Cardiac ventricle fibroblast (primary cell): ENCODE results near the gene MID1IP1. TPM values are rescaled to one million over a fixed set of nuclear protein-coding genes. Genes with fewer than 3 reads are reported as not detected.

Source experiments
- total RNA-seq: library from RNA; depleted of rRNA; stranded (reverse); fragments of >200 nt; gene quantifications from 2 replicates; pipeline ENCODE4 v1.2.3, GENCODE V29; 2015

The MID1IP1 gene, protein sequence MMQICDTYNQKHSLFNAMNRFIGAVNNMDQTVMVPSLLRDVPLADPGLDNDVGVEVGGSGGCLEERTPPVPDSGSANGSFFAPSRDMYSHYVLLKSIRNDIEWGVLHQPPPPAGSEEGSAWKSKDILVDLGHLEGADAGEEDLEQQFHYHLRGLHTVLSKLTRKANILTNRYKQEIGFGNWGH
- total RNA-seq = 40.1 and 42.6 TPM in 2 replicates

DNA sequence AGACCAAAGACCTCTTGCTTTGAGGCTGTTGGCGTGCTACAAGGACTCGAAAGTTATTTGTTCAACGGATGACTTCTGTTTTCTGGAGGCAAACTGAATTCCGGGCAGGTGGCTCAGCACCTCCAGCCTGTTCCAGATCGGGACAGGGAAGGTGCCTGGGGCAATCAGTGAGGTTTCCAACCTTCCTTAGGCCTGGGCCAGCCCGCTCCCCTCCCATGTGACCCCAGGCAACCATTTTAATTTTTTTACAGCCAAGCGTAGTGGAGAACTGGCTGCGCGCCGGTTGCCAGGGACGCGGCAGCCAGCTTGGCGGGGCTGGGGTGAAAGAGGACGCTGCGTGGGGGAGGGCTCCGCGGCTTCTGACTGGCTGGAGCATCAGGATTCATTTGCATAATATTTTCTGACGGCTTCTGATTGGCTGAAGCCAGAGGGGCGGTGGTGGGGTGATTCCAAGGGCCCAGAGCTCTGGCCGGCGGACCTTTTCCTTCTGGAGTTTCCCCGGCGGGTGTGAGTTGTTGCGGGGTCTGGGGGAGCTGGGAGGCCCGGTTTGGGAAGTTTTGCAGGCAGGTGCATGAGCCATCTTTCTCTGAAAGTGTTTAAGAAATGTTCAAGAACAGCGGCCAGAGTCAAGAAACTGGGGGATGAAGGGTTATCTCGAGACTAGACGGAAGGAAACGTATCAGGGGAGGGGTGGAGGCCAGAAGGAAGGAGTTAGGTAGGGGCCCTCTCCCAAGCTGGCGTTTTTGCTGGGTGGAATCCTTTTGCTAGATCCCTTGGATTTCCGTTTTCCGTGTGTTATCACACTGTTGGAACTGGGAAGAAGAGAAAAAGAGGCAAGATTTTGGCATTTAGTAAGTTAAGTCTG lies at the start of gene MID1IP1:
TSS of gene MID1IP1 (plus strand) at position 479 of the 865 bp plus-strand sequence. CDS start 3,488 bp downstream, outside the sequence.

Other genes with a start within 250 kb of the MID1IP1 start
- gene TSPAN7, start 239.9 kb upstream of the MID1IP1 start, total RNA-seq = 0.49 TPM in 1 of 2 replicates, not detected in the other